NCI-H1092 treated with DMSO at 0.1 percent for 48 hours (cell line): ENCODE results near the gene MRPL46.
"Not testable (repeated sequence)": the region's sequence is repeated elsewhere in the genome, so short reads cannot be mapped to it uniquely, and the experiment has no call there.

Source experiments
- DNase-seq: peaks from one replicate; lab custom pipeline; 2025; lab: John Stamatoyannopoulos, UW

Gene MRPL46

DNA sequence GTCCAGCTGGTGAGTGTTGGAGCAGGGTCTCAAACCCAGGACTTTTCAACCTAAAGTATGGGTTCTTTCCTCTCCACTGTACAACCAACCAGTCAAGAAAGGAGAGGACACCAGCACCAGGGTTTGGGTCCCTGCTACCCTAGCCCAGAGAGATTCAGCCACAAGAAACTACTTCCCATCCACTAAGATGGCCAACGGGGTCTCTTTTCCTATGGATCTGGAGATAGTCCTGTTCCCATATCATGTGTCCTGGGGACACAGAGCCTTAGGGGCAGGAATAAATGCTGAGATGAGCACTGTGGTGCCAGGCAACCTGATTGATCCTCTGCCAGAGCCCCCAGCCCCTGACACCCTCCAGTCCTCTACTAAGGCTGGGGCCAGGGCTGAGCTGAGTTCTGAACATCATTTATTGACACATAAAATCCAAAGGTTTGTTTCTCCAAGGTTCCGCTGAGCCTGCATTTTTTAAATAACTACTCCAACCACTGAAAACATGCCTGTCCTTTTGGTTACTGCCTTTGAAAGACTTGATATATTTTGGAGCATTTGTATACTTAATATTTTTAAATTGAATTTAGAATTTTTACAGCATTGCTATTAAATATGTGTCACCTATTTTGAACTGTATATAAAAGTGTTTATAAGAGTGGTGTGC is 26.0 kb downstream of the MRPL46 start:
- DNase-seq, result no peak

GRCh38 chr15:88440021-88440420 is 27.2 kb downstream of the MRPL46 start:
- no peak for DNase-seq

- DNase-seq, result no peak
These were observed 29.0 kb downstream of the MRPL46 start for GRCh38 chr15:88438181-88438580.

GRCh38 chr15:88434106-88434505 is 33.1 kb downstream of the MRPL46 start:
- not testable (repeated sequence) for DNase-seq

DNA sequence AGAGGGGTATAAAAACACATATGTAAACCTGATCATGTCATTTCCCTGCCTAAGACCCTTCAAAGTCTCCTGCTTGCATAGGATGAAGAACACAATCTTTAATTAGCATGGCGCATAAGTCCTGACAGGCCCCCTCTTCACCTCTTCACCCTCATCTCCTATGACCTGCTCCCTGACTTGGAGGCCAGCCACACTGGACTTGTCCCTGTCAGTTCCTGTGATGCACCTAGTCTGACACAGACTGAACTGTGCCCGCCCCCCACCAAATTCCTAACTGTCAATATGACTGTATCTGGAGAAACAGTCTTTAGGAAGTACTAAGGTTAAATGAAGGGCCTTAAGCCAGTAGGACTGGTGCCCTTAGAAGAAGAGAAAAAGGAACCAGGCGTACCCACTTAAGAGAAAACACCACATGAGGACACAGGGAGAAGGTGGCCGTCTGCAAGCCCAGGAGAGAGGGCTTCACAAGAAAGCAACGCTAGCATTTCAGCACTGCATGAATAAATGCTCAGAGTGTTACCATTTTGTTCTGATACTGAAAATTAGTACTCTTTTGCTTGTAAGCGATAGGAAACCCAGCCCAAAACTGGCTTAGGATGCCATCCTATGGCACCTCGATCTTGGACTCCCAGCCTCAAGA is 34.0 kb downstream of the MRPL46 start:
- DNase-seq, result no peak

GRCh38 chr15:88431441-88431840 is 35.7 kb downstream of the MRPL46 start:
- no peak for DNase-seq

DNA sequence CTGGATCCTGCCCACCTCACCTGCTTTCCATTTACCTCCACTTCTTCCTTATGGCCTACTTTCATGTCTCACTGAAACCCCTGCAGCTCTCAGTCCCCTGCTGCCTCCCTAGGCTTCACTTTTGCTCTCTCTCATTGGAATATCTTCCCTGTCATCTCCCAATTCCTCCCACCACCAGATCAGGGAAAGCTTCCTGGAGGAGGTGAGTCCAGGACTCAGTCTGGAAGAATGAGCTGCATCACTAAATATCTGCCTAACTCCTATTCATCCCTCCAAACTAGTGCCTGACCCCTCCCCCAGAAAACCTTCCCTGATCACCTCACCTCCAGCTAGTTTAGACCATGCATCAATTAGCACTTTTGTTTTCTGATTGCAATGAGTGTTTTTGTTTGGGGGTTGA is 37.1 kb downstream of the MRPL46 start:
- DNase-seq, result no peak

DNA sequence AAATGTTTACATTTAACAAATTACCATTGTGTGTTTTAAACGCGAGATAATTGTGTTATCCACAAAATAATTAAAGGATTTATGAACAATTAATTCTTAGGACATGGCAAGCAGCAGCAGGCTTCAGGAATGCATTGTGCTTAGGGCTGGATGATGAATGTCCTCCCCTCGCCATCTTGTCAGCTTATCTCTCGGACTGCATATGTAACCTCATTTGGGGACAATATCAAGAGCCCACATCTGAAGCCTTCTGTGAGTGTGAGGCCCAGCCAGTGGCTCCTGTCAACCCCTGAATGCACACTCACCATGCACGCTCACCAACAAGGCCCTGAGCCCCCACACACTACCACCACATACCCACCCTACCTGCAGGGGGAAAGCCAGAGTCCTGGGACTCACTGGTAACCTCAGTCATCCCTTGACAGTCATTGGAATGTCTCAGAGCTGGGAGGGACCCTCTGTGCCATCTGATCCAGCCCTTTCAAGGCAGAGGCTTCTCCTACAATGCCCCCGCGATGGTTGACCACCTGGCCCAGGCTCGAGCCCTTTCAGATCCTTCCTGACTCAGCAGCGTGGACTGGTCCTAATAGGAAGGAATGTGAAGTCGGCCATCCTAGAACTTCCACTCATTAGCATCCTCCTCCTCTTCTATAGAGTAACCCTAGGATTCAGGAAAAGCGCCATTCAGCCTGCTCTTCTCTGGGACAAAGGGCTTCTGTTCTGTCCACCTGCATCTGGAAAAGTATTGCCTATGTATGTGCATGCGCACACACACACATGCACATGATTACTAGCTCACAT is 38.2 kb downstream of the MRPL46 start:
- no peak for DNase-seq

- DNase-seq, result no peak
These were observed 39.1 kb downstream of the MRPL46 start for GRCh38 chr15:88428053-88428452.

DNA sequence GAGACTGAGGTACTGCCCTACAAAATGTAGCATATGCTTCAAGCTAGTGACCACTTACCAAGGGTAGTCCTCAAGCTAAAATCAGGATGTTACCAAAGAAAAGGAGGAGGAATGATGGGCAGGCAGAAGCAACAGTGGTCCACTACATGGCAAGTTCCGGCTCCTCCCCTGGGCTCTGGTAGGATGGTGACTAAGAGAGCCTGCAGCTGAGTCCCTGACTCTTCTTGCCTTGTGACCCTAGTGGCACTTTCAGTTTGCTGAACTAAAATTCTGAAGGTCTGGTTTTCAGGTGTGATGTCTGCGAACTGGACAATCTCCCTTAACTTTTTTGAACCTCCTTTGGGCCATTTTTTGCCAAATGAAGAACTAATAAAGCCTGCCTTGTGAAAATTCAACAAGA is 40.9 kb downstream of the MRPL46 start:
- DNase-seq, result no peak

GRCh38 chr15:88423331-88423730 is 43.9 kb downstream of the MRPL46 start:
- no peak for DNase-seq

GRCh38 chr15:88419830-88420229 is 47.4 kb downstream of the MRPL46 start:
- DNase-seq, result no peak
